ENCODE measurements around the gene MRPS7. TPM values are rescaled to one million over a fixed set of nuclear protein-coding genes. Genes with fewer than 3 reads are reported as not detected.

The MRPS7 gene
- total and polyA plus RNA-seq, 9 of the 15 experiments (the other 6 are each of a cell fraction or from before 2014, with no cell fraction given): 107 to 244 (median 132) TPM

DNA sequence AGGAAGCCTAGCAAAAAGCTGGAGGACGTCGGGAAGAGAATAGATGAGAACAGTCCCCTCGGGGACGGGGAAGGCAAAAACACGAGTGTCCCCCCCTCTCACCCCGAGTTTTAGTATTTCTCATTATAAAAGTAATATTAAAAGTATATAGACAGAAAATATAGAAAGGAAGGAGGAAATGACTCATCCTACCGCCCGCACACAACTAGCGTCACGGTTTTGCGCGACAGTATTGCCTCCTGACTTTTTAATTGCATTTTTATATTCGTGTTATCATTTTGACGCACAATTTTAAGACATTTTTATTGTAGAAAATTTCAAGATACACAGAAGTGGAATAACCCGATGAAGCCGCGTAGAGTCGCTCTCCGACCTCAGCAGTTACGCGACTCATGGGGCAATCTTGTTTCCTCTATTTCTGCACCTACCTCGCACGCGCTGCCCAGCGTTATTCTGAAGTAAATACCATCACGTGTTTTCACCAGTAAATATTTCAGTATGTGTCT lies 28.2 kb downstream of the MRPS7 start (continued):
- TF ChIP-seq, protein P1, sequence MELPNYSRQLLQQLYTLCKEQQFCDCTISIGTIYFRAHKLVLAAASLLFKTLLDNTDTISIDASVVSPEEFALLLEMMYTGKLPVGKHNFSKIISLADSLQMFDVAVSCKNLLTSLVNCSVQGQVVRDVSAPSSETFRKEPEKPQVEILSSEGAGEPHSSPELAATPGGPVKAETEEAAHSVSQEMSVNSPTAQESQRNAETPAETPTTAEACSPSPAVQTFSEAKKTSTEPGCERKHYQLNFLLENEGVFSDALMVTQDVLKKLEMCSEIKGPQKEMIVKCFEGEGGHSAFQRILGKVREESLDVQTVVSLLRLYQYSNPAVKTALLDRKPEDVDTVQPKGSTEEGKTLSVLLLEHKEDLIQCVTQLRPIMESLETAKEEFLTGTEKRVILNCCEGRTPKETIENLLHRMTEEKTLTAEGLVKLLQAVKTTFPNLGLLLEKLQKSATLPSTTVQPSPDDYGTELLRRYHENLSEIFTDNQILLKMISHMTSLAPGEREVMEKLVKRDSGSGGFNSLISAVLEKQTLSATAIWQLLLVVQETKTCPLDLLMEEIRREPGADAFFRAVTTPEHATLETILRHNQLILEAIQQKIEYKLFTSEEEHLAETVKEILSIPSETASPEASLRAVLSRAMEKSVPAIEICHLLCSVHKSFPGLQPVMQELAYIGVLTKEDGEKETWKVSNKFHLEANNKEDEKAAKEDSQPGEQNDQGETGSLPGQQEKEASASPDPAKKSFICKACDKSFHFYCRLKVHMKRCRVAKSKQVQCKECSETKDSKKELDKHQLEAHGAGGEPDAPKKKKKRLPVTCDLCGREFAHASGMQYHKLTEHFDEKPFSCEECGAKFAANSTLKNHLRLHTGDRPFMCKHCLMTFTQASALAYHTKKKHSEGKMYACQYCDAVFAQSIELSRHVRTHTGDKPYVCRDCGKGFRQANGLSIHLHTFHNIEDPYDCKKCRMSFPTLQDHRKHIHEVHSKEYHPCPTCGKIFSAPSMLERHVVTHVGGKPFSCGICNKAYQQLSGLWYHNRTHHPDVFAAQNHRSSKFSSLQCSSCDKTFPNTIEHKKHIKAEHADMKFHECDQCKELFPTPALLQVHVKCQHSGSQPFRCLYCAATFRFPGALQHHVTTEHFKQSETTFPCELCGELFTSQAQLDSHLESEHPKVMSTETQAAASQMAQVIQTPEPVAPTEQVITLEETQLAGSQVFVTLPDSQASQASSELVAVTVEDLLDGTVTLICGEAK (IDR thresholded peaks at IDR 0.05): 0 out of 2 replicates have a peak, but pooled peaks have one; percentile 24
- TF ChIP-seq, protein P1 (CRISPR knock-in tag; IDR thresholded peaks at IDR 0.05): no peak
- TF ChIP-seq ARID1B (IDR thresholded peaks at IDR 0.05) (peak; percentile 54), RAD51 (IDR thresholded peaks at IDR 0.05; ENCODE audit: borderline replicate concordance, low read depth) (peak; percentile 44; the same call in 1 of the 2 replicates), JUND (IDR thresholded peaks at IDR 0.05; ENCODE audit: borderline replicate concordance, low read depth, low read length) (peak; percentile 74), JUND (tag; IDR thresholded peaks at IDR 0.05; ENCODE audit: borderline replicate concordance, low read depth, low read length) (peak; percentile 70), ZBTB7A (IDR thresholded peaks at IDR 0.05; ENCODE audit: borderline replicate concordance, control insufficient read depth, low read depth, low read length) (no peak), SMARCA4 (IDR thresholded peaks at IDR 0.05) (peak; percentile 78; the same call in 1 of the 2 replicates), SMARCE1 (IDR thresholded peaks at IDR 0.05) (peak; percentile 77), ZKSCAN8 (CRISPR knock-in tag; IDR thresholded peaks at IDR 0.05) (0 out of 2 replicates have a peak, but pooled peaks have one; percentile 44), U2AF1 (optimal IDR thresholded peaks at IDR 0.05; ENCODE audit: low read depth, low read length) (no peak)
- TF ChIP-seq, protein P2, sequence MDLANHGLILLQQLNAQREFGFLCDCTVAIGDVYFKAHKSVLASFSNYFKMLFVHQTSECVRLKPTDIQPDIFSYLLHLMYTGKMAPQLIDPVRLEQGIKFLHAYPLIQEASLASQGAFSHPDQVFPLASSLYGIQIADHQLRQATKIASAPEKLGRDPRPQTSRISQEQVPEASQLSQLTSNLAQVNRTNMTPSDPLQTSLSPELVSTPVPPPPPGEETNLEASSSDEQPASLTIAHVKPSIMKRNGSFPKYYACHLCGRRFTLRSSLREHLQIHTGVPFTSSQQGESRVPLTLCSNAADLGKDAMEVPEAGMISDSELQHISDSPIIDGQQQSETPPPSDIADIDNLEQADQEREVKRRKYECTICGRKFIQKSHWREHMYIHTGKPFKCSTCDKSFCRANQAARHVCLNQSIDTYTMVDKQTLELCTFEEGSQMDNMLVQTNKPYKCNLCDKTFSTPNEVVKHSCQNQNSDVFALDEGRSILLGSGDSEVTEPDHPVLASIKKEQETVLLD (IDR thresholded peaks at IDR 0.05): peak; percentile 77; the same call in 1 of the 2 replicates
- TF ChIP-seq, protein P3, sequence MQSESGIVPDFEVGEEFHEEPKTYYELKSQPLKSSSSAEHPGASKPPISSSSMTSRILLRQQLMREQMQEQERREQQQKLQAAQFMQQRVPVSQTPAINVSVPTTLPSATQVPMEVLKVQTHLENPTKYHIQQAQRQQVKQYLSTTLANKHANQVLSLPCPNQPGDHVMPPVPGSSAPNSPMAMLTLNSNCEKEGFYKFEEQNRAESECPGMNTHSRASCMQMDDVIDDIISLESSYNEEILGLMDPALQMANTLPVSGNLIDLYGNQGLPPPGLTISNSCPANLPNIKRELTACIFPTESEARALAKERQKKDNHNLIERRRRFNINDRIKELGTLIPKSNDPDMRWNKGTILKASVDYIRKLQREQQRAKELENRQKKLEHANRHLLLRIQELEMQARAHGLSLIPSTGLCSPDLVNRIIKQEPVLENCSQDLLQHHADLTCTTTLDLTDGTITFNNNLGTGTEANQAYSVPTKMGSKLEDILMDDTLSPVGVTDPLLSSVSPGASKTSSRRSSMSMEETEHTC (IDR thresholded peaks at IDR 0.05): 0 out of 2 replicates have a peak, but pooled peaks have one; percentile 0
- TF ChIP-seq, protein P4, sequence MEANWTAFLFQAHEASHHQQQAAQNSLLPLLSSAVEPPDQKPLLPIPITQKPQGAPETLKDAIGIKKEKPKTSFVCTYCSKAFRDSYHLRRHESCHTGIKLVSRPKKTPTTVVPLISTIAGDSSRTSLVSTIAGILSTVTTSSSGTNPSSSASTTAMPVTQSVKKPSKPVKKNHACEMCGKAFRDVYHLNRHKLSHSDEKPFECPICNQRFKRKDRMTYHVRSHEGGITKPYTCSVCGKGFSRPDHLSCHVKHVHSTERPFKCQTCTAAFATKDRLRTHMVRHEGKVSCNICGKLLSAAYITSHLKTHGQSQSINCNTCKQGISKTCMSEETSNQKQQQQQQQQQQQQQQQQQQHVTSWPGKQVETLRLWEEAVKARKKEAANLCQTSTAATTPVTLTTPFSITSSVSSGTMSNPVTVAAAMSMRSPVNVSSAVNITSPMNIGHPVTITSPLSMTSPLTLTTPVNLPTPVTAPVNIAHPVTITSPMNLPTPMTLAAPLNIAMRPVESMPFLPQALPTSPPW (CRISPR knock-in tag; IDR thresholded peaks at IDR 0.05): peak; percentile 65

Data from K562 (cell line).